Astrocyte (in vitro differentiated cells and primary cell): ENCODE measurements around the gene CDC16.

Experiments used
- EZH2 ChIP-seq: IDR thresholded peaks from 2 replicates; pipeline ENCODE4 v1.6.1; 2012; ENCODE audit warnings: mild to moderate bottlenecking, low read length, inconsistent platforms; ENCODE audit not compliant: insufficient read depth
- TF ChIP-seq, protein P1 (sequence below): IDR thresholded peaks from 2 replicates; pipeline ENCODE4 v1.5.1; 2011; ENCODE audit warnings: low read depth, mild to moderate bottlenecking, inconsistent platforms, low read length, moderate library complexity; ENCODE audit not compliant: insufficient read depth

DNA sequence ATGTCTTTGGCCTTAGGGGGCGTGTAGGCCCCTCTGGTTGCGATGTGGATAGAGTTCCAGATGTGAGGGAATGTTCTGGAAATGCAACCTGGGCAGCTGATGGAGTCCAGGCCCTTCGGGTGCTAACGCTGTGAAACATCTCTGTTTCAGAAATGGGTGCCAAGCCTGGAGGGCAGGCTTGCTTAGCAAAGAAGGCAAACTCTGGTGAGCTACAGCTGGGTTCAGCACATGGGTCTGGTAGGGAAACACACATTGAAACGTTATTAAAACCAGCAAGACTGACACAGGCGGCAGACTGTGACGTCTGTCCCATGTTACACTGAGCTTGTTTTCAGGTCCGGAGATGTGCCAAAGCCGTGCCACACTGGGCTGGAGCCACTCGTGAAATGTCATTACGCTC lies 8.6 kb upstream of the CDC16 start:
- TF ChIP-seq, protein P1, sequence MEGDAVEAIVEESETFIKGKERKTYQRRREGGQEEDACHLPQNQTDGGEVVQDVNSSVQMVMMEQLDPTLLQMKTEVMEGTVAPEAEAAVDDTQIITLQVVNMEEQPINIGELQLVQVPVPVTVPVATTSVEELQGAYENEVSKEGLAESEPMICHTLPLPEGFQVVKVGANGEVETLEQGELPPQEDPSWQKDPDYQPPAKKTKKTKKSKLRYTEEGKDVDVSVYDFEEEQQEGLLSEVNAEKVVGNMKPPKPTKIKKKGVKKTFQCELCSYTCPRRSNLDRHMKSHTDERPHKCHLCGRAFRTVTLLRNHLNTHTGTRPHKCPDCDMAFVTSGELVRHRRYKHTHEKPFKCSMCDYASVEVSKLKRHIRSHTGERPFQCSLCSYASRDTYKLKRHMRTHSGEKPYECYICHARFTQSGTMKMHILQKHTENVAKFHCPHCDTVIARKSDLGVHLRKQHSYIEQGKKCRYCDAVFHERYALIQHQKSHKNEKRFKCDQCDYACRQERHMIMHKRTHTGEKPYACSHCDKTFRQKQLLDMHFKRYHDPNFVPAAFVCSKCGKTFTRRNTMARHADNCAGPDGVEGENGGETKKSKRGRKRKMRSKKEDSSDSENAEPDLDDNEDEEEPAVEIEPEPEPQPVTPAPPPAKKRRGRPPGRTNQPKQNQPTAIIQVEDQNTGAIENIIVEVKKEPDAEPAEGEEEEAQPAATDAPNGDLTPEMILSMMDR, result no peak
- TF ChIP-seq EZH2, result no peak
